ENCODE results near the gene LRP1.

DNA sequence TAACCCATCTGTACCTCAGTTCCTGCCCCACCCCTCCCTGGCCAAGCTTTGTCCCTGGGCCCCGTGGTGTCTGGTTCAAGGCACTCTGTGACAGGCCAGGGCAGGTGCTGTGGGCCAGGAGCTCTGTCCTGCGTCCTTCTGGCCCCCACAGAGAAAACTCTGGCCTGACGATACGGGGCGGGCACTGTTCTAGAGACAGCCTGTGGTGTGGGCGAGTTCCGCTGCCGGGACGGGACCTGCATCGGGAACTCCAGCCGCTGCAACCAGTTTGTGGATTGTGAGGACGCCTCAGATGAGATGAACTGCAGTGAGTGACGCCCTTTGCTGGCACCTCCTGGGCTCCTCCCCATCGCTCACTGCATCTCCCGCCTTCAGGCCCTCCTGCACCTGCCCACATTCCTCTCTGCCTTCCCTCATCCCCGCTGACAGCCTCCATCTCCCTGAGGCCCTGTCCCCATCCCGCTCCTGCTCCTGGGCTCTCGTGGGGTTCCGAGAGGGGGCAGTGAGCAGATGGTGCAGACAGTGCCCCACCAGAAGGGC lies 65.5 kb downstream of the LRP1 start:
- TF ChIP-seq EZH2phosphoT487 (IDR thresholded peaks at IDR 0.05; ENCODE audit: low read depth, severe bottlenecking, unreplicated experiment), result no peak
- TF ChIP-seq CTCF (IDR thresholded peaks at IDR 0.05; ENCODE audit: poor library complexity), result no peak
- no peak for TF ChIP-seq EZH2 (IDR thresholded peaks at IDR 0.05; ENCODE audit: borderline replicate concordance)
